HG02852 (cell line): ENCODE measurements around the gene GULP1.

ENCODE experiments used
- ATAC-seq: cut with Tn5 transposase; IDR thresholded peaks from one replicate; pipeline ENCODE4 v1.9.1; 2021; ENCODE audit warnings: mild to moderate bottlenecking, moderate library complexity; ENCODE audit not compliant: unreplicated experiment

Gene GULP1

DNA sequence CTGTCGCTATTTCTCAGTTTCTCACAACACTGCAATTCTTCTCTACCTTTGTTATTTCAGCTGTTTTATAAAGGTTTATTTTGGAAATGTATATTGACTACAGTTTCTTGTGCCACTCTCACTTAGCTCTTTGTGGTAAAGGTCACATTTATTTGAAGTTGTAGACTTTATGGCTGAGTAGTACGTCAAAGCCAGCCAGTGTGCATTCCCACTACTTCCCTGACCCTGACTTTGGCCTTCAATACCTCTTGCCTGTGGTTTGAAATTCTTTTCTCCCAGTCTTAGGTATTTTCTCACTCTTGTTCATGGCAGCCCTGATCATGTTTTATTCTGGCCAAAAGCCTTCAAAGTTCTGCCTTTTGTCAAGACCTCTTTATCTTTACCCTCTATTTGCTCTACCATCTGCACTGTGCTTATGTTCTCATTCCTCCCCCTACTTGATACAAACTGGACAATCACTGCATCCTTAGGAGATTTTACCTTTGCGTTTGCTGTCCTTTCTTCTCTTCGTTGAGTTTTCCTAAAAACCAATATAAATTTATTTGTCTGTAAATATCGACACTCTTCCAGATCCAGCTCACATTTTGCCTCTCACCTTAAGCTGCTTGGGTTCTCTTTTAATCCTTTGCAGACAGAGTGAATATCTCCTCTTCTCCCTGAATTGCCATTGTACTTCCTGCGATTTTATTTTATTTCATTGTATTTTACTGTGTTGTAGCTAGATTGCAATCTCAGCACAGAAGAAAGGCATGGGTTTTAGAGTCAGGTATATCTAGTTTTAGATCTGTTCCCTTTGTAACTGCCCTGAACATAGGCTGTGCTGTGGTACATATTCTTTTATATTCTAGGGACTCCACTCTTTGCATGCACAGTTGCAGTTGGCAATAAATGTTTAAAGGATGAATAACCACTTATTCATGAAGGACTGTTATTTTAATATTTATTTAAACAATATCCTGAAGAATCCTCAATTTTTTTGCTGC, 31.2 kb downstream of the GULP1 start:
- no peak for ATAC-seq

DNA sequence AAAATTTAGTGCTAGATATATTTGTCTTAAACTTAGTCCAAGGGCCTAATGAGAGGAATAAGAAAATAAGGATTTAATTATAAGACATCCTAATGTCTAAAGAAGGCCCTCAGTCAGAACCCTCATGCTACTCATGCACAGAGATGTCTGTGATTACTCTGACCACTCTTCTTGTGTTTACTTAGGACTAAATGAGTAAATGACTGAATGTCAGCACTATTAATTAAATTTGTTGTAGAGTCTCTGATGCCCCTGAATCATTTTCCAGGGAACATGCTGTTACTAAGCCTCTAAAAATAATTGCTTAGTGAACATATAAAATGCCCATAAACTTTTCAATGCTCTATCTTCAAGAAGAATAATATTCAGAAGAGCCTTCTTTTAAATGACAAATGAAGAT, 32.4 kb downstream of the GULP1 start:
- ATAC-seq = no peak

DNA sequence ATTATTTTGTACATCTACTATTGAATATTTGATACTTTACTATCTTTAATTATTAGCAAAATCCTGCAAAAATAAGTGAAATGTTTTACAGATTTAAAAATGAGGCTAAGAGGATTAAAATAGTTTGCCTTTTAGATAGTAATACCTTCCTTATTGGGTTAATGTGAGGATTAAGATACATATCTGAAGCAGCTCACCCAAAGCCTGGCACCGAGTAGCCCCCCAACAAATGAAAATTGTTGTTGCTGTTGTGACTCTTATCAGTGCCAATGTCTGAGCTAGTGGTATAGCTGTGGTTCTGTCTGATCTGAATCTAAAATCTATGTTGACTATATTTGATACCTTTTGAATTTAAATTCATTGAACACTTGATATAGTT, 34.6 kb downstream of the GULP1 start:
- no peak for ATAC-seq

DNA sequence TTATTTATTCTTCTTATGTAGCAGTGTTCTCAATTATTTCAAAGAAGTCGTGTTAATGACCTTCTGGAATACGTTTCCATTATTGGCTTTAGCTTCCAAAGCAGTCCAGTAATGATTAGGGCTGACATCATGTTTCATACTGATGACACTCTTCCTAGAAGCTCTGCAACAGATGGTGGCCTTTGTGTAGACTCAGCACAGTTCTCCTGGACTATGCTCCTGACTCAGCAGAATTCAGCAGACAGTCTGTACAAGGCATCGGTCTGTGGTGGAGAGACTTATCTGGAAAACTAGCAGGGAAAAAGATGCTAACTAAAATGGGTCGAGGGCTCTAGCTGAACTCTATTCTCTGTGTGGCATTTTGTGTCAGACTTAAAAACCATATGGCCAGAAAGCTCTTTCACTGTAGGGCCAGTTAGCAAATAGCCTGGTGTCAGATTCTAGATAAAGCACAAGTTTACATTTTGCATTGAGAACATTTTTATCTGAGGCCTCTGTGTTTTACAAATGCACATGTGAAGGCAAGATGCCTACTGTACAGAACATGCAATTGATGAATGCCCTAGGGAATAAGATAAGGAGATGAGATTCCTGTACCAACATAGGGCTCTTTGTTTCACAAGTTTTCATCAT, 35.1 kb downstream of the GULP1 start:
- ATAC-seq = no peak

DNA sequence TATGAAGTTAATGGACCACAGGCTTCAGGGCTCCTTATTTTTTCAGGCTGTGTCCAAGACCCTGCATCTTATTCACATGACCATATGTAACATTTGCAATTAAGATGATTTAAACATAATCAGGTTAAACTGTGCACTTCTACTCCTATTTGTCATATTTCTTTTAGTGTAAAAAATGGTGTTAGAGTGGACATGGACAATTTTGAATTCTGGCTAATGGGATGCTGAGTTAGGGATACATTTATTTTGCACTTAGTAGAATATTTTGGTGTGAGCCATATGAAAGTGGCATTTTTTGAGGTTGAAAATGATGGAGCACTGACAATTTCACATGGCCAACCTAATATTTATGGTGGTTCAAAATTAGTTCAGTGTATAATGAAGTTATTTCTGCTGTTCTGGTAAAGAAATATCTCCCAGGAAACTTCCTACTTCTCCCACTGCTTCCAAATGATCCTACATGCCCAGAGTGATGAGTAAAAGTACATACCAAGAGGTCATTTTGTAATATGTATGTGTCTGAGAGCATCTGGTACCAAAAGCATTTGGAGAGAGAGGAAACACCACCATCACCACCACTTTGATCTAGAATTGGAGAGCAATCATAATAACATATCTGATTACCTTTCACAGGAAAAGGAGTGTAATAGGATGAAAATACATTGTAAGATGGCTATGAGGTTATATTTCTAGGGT, 36.0 kb downstream of the GULP1 start:
- no peak for ATAC-seq

DNA sequence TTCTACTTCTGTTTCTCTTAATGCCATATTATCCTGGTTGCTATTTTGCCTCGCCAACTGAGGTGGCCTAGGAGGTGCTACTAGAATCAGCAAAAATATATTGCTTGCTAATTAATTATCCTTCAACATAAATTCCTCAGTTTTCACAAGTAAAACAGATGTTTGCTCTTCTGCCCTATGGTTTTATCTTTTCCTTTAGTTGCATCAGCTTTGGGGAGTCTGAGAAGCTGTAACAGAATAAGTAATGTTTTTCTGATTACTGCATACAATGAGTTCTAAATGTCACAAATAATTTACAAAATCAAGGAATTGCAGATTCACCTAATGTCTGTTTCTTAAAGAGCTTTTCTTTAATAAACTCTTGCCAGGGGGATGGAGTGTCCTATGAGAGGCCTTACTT, 36.7 kb downstream of the GULP1 start:
- no peak for ATAC-seq

DNA sequence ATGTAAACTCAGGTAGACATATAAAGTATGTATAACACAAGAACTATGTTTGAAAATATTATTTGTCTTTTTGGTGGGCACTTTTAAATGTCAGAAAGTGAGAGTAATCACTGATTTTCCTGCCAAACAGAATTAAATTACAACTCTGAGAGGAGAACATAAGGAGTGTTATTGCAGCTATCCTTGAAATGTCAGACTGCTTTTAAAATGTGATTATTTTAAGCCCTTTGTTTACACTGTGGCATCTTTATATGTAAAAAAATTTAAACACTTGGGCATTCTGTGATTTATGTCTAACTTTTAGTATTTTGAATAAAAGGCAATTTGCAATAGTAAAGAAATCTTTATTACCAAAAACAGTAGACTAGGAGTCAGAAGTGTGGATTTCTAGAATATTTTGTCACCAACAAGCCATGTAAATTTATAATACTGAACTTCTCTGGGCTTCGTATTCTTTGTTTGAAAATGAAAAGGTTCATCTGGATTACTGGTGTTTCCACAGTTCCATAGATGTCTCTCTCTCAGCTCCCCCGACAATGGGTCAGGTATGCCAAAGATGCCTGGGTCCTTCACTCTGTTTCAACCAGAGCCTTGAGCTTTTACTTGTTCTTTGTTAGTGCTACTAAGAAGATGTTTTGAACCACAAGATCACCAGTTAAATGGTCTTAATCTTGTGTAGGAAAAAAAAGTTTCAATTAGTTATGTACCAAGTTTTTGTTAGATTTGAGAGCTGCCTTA, 38.8 kb downstream of the GULP1 start:
- no peak for ATAC-seq

DNA sequence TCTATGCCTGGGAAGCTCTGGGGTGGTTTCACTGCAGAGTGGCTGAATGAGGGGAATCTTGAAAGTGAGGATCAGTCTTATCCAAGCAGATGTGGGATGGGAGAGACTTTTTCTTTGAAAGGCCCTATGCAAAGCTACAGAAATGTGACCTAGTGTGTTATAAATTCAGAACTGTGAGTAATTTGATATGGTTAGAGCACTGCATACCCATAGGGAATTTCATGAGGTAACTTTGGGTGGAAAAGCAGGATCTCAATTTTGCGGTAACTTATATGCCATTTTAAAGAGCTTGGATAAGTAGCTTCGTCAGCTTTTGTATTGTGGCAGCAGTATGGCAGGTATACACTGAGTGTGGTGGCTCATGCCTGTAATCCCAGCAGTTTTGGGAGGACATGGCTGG, 40.9 kb downstream of the GULP1 start:
- ATAC-seq = no peak

DNA sequence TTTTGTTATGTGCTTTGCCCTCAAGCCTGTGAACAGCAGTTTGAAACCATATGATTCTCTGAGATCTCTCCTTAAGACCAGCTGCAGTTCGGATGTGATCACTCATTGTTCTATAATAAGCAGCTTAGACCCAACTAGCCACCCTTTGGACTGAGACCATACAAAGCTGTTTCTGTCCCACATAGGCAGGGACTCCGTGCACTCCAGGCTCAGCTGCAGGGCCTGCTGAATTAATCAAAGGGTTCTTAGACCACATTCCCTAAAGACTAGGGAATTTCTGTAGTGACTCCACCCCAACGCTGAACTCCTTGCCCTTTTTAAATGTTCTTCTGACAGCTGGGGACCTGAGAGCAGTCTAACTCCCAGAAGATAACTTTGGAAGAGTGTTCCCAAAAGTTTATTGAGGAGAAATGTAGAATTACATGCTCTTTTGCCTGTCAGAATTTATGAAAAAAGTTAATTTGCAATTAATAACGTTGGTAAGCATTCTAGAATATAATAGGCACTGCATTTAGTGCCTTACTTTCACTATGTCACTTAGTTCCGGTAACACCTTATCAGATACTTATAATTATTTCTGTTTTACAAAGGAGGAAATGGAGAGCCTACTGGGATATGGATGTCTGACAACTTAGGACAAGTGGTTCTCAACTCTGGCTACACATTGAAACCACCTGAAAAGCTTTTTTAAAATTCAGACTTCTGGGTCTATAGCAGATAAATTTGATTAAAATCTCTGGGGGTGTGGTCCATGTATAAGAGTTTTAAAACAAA, 42.3 kb downstream of the GULP1 start:
- no peak for ATAC-seq

DNA sequence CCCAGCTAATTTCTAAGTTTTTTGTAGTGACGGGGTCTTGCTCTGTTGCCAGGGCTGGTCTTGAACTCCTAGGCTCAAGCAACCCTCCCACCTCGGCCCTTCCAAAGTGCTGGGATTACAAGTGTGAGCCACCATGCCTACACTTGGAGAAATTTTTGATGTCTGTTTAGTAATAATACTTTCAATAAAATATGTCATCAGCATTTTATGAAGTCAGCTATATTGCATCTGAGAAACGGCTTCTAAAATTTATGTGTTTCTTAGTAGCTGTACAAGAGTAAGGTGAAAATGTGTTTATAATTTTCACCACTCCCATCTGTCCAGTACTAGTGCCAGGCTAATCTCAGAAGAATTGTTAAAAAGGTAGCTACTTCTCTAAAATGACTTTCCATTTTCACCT, 46.8 kb downstream of the GULP1 start:
- no peak for ATAC-seq

DNA sequence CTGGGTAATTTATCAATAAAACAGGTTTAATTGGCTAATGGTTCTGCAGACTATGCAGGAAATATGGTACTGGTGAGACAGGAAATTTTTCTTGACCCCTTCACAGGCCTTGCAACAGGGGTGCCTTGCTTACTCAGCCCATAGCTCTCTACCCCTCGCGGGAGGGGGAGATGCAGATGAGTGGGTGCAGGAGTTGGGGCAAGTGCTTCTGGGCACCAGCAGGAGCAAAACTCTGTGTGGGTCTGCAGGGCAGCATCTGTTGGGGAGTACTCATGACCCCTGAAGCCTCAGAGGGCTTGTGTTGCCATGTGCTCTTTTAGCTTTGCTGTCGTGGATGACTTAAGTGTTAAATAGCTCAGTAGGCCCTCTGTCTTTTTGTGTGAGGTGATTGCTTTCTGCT, 48.6 kb downstream of the GULP1 start:
- ATAC-seq = no peak

DNA sequence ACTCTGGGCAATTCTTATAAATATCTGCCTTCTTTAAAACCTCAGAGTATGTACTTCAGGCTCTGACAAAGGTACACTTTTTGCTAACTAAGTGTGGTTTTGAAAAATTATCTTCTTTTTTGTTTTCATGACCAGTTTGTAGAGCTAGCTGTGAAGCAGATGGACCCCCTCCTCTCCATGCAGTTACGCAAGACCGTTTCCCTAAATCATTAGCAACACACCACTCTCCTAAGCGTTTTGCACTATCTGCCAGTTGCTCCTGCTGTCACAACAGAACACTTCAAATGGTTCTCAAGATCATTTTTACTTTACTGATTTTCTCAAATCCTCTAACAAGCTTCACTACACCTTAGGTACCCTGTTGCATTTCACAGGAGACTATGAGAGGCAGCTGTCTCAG, 53.3 kb downstream of the GULP1 start:
- ATAC-seq = peak; percentile 29

DNA sequence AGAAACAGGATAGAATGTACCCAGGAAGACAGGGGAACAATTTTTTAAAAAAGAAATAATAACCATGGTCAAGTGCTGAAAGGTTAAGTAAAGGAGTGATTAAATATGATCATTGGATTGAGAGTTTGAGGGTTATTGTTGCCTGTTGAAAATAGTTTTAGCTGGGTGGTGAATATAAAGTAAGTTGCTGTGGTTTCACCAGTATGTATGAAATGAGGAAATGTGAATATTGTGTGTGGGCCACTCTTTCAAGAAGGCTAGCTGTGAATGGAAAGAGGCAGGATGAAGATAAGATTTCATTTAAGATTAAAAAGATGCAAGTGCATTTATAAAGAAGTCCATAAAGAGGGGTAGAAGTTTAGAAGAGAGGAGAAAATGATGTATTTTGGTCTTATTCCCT, 53.8 kb downstream of the GULP1 start:
- ATAC-seq = peak; percentile 54

DNA sequence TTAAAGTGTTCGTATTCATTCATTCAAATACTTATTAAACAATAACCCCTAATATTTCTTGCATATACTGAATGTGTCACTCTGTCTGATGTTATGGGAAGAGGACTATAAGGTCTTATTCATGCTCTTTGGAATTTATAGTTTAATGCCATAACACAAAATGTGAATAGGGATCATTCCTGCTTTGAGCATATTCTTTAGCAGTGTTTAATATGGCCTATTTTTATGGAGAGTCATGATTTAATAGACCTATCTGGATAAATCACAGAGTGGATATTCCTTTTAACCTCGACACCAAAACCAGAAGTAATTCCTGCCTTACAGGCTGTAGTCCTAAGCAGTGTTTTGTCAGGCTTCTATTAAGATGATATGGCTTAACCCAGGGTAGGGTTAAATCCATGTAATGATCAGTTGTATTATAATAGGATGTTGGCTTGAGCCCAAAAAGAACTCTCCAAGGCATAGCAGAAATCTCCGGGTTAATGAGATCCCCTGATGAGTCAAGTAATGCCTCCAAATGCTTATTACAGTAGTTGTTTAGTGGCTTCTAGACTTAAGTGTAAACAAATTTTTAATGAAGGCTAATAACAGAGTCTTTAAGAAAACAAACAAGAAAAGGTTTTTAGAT, 54.3 kb downstream of the GULP1 start:
- no peak for ATAC-seq

DNA sequence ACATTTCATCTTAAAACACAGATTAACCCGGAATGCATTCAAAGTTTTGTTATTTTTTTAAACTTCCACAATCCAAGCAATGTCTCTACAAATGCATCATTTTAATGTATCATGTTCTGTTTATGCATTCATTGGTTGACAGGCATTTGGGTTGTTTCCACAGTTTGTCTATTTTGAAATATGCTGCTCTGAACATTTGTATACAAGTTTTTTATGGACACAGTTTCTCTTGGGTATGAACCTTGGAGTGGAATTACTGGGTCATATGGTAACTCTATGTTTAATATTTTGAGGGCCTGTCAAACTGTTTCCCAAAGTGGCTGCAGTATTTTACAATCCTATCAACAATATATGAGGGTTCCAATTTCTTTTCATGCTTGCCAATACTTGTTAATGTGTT, 57.3 kb downstream of the GULP1 start:
- ATAC-seq = no peak

DNA sequence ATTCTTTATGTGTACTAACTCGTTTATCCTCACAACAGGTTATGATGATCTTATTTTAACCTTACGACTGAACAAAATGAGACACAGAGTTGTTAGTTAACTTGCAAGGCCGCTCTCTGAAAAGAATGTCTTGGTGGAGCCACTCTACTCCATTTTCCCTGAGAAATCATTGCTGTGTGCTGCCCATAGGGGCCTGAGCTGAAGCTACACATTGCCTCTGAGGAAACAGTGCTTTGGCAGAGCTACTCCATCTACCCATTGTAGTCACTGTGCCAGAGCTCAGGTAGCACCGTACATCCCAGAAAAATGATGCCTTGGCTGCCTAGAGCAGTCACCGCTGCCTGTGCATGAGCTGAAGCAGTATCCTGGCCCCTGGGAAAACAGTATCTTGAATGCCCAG, 61.6 kb downstream of the GULP1 start:
- ATAC-seq = no peak

DNA sequence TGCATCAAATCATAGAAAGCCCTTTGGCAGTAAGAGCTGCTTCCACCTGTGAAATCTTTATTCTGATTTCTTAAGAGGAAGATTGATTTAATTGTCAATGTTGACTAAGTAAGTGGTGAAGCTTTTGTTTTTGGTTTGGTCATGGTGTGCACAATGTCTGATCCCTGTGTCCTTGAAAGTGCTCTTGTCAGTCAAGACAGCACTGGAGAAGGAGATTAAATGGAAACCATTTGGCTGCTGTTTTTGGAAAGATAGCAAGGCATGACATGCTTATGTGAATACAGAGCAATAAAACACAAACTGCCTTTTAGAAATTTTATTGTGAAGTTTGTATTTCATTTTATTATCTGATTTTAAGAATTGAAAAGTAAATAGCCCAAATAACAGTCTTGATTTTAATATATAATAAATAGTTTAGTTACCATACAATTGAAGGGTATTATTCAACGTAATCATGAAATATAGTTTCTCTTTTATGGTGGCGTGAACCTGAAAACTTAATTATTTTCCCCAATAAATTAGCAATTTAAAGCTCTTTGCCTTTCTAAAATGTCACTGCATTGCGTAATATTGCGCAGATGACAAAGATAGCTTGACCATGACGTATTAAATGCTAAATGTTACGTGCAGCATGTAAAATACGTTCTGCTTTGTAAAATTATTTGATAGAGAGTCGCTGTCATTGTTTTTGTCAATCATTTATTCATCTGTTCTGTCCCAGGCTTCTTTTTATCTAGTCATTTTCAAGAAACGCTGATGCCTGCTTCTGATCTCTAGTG, 69.0 kb downstream of the GULP1 start:
- ATAC-seq = no peak

DNA sequence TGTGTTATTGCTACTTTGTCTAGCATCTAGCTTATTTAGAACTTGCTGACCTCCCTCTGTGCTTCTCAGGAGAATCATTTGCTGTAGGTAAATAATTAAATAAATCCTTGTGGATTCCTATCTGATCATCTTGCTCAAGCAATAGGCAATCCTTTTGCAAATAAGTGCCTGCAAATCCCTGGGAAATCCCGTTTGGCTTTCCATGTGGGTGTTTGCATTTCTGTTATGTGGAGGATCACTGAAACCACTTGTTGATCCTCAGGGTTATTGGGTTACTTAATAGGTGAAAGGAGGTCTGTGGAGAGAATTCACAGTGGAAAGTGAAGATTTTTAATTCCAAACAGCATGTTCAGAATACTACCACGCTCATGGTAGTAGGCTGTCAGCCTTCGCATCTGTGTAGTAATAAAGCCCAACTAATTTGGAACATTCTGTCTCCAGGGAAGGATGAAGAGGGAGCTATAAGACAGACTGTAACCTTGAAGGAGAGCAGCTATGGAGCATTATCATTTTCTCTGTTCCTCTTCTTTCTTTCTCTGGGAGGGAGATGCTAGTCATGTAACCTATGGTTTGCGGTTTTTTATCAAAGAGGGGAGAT, 72.5 kb downstream of the GULP1 start:
- ATAC-seq = no peak
